Sigmoid colon (tissue), 7 donors: Measurements from ENCODE around the gene DPYSL3. TPM values are rescaled to one million over a fixed set of nuclear protein-coding genes. Genes with fewer than 3 reads are reported as not detected.

Source experiments
- DNase-seq: peaks from one replicate; pipeline ENCODE4 v3.0.0-alpha.2; 2019
- H3K27ac ChIP-seq, 4 donors: fragments of 200-600 bp; sonication (generic); one replicate each; pipeline ENCODE4 v1.5.1; 2016 to 2019; ENCODE audit warnings: mild to moderate bottlenecking in 1 of 4
- H3K27me3 ChIP-seq, 3 donors: fragments of 200-600 bp; sonication (generic); one replicate each; pipeline ENCODE4 v1.5.1; 2019; ENCODE audit warnings: mild to moderate bottlenecking in 1 of 3
- H3K36me3 ChIP-seq, 4 donors: fragments of 200-600 bp; sonication (generic); one replicate each; pipeline ENCODE4 v1.5.1; 2016 to 2019
- H3K4me1 ChIP-seq, 4 donors: fragments of 200-600 bp; sonication (generic); one replicate each; pipeline ENCODE4 v1.5.1; 2017 to 2019
- H3K4me3 ChIP-seq, 4 donors: fragments of 200-600 bp; sonication (generic); one replicate each; pipeline ENCODE4 v1.5.1; 2017 to 2019; ENCODE audit warnings: mild to moderate bottlenecking in 2 of 4, moderate library complexity in 1 of 4
- H3K9me3 ChIP-seq, 4 donors: fragments of 200-600 bp in 3 of 4; sonication (generic) in 3 of 4; one replicate each; pipeline versions ENCODE4 v1.5.1 to v1.6.1; 2013 to 2019
- EP300 ChIP-seq, 4 donors: sonication (generic); formaldehyde crosslinking; IDR thresholded peaks; one replicate each; pipeline ENCODE4 v1.6.1; 2017; ENCODE audit warnings: antibody characterized with exemption in 4 of 4
- POLR2A ChIP-seq, 2 donors: fragments of 450-650 bp; IDR thresholded peaks; one replicate each; pipeline ENCODE4 v1.6.1; 2016; ENCODE audit warnings: antibody characterized with exemption in 2 of 2, mild to moderate bottlenecking in 2 of 2, moderate library complexity in 2 of 2
- POLR2AphosphoS5 ChIP-seq, 4 donors: sonication (generic); formaldehyde crosslinking; IDR thresholded peaks; one replicate each; pipeline ENCODE4 v1.6.1; 2017; ENCODE audit warnings: antibody characterized with exemption in 4 of 4
- WGBS, 2 donors: extraction: QIAGEN DNeasy Blood & Tissue Kit; methylation state at CpG; one replicate each; pipeline ENCODE4 v1.1.7; 2013; 5-methylcytosine and 5-hydroxymethylcytosine counted together
- intact Hi-C: fragments of 100-400 bp; cut with DNase I; formaldehyde crosslinking; loops from one replicate; pipeline ENCODE4 v1.15.1; 2023
- polyA plus RNA-seq, 3 donors: library from polyadenylated mRNA; stranded (reverse); fragments of 200-250 nt; gene quantifications; one replicate each; pipeline ENCODE4 v1.2.3, GENCODE V29; 2013
- total RNA-seq, 4 donors: library from RNA; depleted of rRNA; stranded (reverse); fragments of >200 nt; gene quantifications; one replicate each; pipeline ENCODE4 v1.1.0, GENCODE V29; 2016
- TF ChIP-seq, protein P1 (sequence below), 4 experiments: fragments of 450-650 bp in 3 of 4; fragments of 200-600 bp in 1 of 4; IDR thresholded peaks; one replicate each; pipeline ENCODE4 v1.5.1; 2016 to 2019; ENCODE audit warnings: antibody characterized with exemption in 4 of 4, mild to moderate bottlenecking in 3 of 4, moderate library complexity in 2 of 4
- donor health status: healthy with polysubstance abuse.
- donor health status: Bipolar disorder and iron deficiency.
- donor health status: healthy.

The DPYSL3 gene
- total and polyA plus RNA-seq, 7 donors: 4.2 to 343 (median 149) TPM

GRCh38 chr5:147454996-147455677 lies 54.7 kb downstream of the DPYSL3 start:
- H3K27me3 ChIP-seq: no peaks in the 10 kb centered on the region
- peak overlapping the region; percentile 92 to 98 (median 97) for H3K27ac ChIP-seq
- intact Hi-C loops: loop anchor here (1.0 kb wide), 2 partner anchors 55 to 104 kb away; partner anchors contain the start of gene DPYSL3
- DNase-seq: peak; percentile 87
- H3K9me3 ChIP-seq: no peaks in the 10 kb centered on the region
- H3K36me3 ChIP-seq: no peaks in the 10 kb centered on the region
- peak overlapping the region in 3 of 4 donors; percentile 62 to 90 (median 89) for H3K4me3 ChIP-seq
- 54 to 66% methylated on average over 10 of the region's 10 CpGs for WGBS, 2 donors
- TF ChIP-seq POLR2AphosphoS5 (IDR thresholded peaks at IDR 0.05) (peak; percentile 62 to 82 (median 73)), EP300 (IDR thresholded peaks at IDR 0.05) (peak in 3 of 4 donors; percentile 18 to 44 (median 33)), POLR2A (IDR thresholded peaks at IDR 0.05) (no peak)
- TF ChIP-seq, protein P1, sequence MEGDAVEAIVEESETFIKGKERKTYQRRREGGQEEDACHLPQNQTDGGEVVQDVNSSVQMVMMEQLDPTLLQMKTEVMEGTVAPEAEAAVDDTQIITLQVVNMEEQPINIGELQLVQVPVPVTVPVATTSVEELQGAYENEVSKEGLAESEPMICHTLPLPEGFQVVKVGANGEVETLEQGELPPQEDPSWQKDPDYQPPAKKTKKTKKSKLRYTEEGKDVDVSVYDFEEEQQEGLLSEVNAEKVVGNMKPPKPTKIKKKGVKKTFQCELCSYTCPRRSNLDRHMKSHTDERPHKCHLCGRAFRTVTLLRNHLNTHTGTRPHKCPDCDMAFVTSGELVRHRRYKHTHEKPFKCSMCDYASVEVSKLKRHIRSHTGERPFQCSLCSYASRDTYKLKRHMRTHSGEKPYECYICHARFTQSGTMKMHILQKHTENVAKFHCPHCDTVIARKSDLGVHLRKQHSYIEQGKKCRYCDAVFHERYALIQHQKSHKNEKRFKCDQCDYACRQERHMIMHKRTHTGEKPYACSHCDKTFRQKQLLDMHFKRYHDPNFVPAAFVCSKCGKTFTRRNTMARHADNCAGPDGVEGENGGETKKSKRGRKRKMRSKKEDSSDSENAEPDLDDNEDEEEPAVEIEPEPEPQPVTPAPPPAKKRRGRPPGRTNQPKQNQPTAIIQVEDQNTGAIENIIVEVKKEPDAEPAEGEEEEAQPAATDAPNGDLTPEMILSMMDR (IDR thresholded peaks at IDR 0.05): no peak
- peaks cover 0 to 49% (median 40%) of the 10 kb centered on the region in 4 donors for H3K4me1 ChIP-seq

DNA sequence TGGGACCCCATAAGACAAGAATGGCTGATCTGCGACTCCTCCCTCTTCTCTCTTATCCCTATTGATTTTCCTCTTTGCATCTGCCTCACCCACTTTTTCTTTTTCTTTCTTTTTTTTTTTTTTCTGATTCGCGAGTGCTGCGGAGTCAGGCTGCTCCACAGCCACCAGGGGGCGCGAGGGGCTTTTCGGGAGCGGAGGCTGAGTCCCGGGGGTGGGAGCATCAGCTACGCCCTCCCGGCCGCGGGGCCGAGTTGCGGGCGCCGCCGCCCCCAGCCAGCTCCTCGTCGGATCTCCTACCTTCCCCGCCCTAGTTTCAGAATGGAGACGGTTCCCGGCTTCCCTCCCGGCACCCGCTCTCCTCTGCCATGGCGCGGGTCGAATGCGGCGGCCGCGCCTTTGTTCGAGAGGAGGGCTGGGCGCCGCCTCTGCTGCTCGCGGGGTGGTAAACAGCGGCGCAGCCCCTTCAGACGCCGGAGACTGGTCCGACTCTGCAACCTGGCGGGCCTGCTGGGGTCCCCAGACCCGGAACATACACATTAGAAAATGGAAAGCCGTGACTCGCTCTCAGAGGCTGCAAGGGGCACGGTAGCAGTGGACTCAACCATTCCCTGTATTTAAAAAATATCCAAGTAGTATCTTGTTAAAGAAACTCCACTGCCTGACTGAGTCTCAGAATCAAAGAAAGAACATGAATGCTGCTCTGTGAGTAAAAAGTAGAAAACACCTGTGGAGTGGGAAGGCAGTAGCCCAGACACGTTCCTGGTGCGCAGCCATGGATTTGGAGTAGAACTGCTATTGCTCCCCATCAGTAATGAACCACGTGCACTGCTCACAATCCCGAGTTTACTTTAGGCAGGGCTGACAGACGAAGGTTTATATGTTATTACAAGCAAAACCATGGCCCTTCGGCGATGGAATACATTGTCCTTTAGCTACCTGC lies 55.7 kb downstream of the DPYSL3 start:
- intact Hi-C loops: loop anchor here (1.0 to 2.0 kb wide), 4 partner anchors 49 to 219 kb away; partner anchors contain the start of genes DPYSL3 and STK32A
- peak; percentile 96 for DNase-seq
- TF ChIP-seq EP300 (IDR thresholded peaks at IDR 0.05) (peak in 2 of 4 donors; percentile 6 to 26), POLR2AphosphoS5 (IDR thresholded peaks at IDR 0.05) (peak; percentile 56 to 61 (median 59)), POLR2A (IDR thresholded peaks at IDR 0.05) (peak in 1 of 2 donors; percentile 9)
- TF ChIP-seq, protein P1 (IDR thresholded peaks at IDR 0.05): peak; percentile 78 to 88 (median 84)

GRCh38 chr5:147452165-147452811 lies 57.6 kb downstream of the DPYSL3 start:
- Histone ChIP-seq H3K4me3 (peak overlapping the region; percentile 62 to 90 (median 89)), H3K4me1 (peaks cover 0 to 66% (median 53%) of the 10 kb centered on the region in 4 donors), H3K9me3 (no peaks in the 10 kb centered on the region), H3K27ac (peak overlapping the region; percentile 92 to 98 (median 97)), H3K27me3 (no peaks in the 10 kb centered on the region), H3K36me3 (no peaks in the 10 kb centered on the region)
- intact Hi-C loops: loop anchor here (2.0 kb wide), 2 partner anchors 47 to 217 kb away; partner anchors contain the start of gene STK32A
- peak; percentile 75 for DNase-seq
- TF ChIP-seq POLR2AphosphoS5 (IDR thresholded peaks at IDR 0.05) (peak in 2 of 4 donors; percentile 34 to 50), POLR2A (IDR thresholded peaks at IDR 0.05) (no peak), EP300 (IDR thresholded peaks at IDR 0.05) (peak in 1 of 4 donors; percentile 10)
- 7 to 17% methylated on average over 25 of the region's 25 CpGs for WGBS, 2 donors

More for the DNA sequence above, 55.7 kb downstream of the DPYSL3 start:
- peaks cover 0 to 50% (median 43%) of the 10 kb centered on the region in 4 donors for H3K4me1 ChIP-seq
- 2 to 5% methylated on average over 54 of the region's 54 CpGs for WGBS, 2 donors
- H3K9me3 ChIP-seq: no peaks in the 10 kb centered on the region
- H3K27ac ChIP-seq: peak overlapping the region; percentile 92 to 98 (median 97)
- H3K4me3 ChIP-seq: peak overlapping the region; percentile 62 to 90 (median 89)
- H3K27me3 ChIP-seq: no peaks in the 10 kb centered on the region
- H3K36me3 ChIP-seq: no peaks in the 10 kb centered on the region

- WGBS, 2 donors: 87 to 90% methylated on average over 3 of the region's 3 CpGs
- Histone ChIP-seq H3K27ac (peak overlapping the region; percentile 92 to 98 (median 97)), H3K9me3 (no peaks in the 10 kb centered on the region), H3K4me1 (peaks cover 0 to 75% (median 61%) of the 10 kb centered on the region in 4 donors), H3K27me3 (no peaks in the 10 kb centered on the region), H3K36me3 (no peaks in the 10 kb centered on the region), H3K4me3 (peak overlapping the region in 3 of 4 donors; percentile 89 to 90 (median 89))
- intact Hi-C loops: no loop called here
- no peak for DNase-seq
- TF ChIP-seq EP300 (IDR thresholded peaks at IDR 0.05): no peak
Observed at GRCh38 chr5:147451193-147451592, 58.7 kb downstream of the DPYSL3 start.

DNA sequence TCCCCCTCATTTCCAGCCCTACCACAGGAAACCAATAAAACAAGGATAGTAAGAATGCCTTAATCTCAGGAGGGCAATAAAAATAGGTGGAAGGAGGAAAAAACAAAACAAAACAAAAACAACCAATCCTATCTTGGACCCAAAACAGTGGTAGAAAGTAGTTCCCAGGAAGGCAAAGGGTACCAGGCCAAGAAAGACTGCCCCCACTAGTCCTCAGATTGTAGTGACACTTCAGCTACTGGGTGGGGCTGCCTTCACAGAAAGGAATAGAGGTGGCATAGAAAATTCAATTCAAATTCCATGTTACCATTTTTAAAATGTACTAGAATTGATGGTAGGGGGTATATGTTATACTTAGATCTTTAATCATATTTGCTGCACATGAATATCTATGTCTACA lies 59.3 kb downstream of the DPYSL3 start:
- H3K27me3 ChIP-seq: no peaks in the 10 kb centered on the region
- no peaks in the 10 kb centered on the region for H3K36me3 ChIP-seq
- no peaks in the 10 kb centered on the region for H3K9me3 ChIP-seq
- peak overlapping the region; percentile 92 to 98 (median 97) for H3K27ac ChIP-seq
- TF ChIP-seq, protein P1 (IDR thresholded peaks at IDR 0.05): no peak
- TF ChIP-seq POLR2AphosphoS5 (IDR thresholded peaks at IDR 0.05) (no peak), EP300 (IDR thresholded peaks at IDR 0.05) (no peak), POLR2A (IDR thresholded peaks at IDR 0.05) (no peak)
- no peak for DNase-seq
- intact Hi-C loops: no loop called here
- peak overlapping the region in 1 of 4 donors; percentile 89 for H3K4me3 ChIP-seq
- H3K4me1 ChIP-seq: peaks cover 0 to 75% (median 61%) of the 10 kb centered on the region in 4 donors
